GM12892 (cell line): ENCODE measurements around the gene SEPTIN11.

Experiments used
- POLR2A ChIP-seq: IDR thresholded peaks from 2 replicates; pipeline ENCODE4 v1.6.1; 2011; ENCODE audit warnings: low read depth, low read length, control low read depth
- POLR2AphosphoS5 ChIP-seq: IDR thresholded peaks from 2 replicates; pipeline ENCODE4 v1.6.1; 2011; ENCODE audit warnings: low read depth, low read length, control low read depth
- TAF1 ChIP-seq: IDR thresholded peaks from 2 replicates; pipeline ENCODE4 v1.6.1; 2011; ENCODE audit warnings: low read depth, mild to moderate bottlenecking, control low read depth, low read length, borderline replicate concordance

DNA sequence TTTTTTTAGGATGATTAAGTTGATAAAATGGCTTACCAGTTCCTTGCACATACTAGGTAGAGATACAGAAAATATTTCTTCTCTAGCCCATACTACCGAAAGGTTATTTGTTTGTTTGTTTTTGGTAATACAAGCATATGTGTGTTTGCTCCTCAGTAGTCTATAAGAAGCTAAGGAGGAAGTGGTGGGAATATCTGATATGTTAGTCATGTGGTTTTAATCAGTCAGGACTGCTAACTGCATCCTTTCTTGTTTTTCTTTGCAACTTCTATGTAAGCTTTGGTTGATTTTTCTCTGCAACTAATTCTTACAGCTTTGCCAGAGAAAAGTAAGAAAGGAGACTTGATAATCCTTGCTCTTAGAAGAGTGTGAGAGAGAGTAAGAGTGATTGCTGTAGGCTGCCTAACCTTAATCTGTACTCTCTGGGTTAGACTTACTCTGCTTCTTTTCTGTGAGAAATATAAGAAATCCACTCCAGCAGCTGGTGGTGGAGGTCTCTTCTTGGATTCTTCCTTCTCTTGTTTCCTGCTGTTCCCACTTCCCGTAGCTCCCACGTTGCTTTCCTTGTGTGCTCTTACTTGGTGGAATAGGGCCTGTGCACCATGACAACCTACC lies 28.3 kb downstream of the SEPTIN11 start:
- TF ChIP-seq POLR2A (no peak), POLR2AphosphoS5 (no peak), TAF1 (no peak)
